NCI-H774 (cell line): ENCODE results near the gene KLK11.
A peak's percentile ranks its signal among the peaks of the same experiment; 100 is the strongest.

Experiments
- DNase-seq: peaks from one replicate; lab custom pipeline; 2025; lab: John Stamatoyannopoulos, UW

The KLK11 gene

GRCh38 chr19:51027873-51028272 is 1.5 kb upstream of the KLK11 start:
- no peak for DNase-seq

- DNase-seq: no peak
Observed at GRCh38 chr19:51027126-51027806, 850 bp upstream of the KLK11 start.

GRCh38 chr19:51025809-51026553 is 435 bp downstream of the KLK11 start:
- DNase-seq: no peak

GRCh38 chr19:51025401-51025800 is 1.0 kb downstream of the KLK11 start:
- DNase-seq: no peak

GRCh38 chr19:51024924-51025323 is 1.5 kb downstream of the KLK11 start:
- DNase-seq: peak; percentile 3

GRCh38 chr19:51023946-51024345 is 2.5 kb downstream of the KLK11 start:
- no peak for DNase-seq

GRCh38 chr19:51022526-51022925 is 3.9 kb downstream of the KLK11 start:
- DNase-seq: no peak

GRCh38 chr19:51020988-51021651 is 5.3 kb downstream of the KLK11 start:
- peak; percentile 38 for DNase-seq

- no peak for DNase-seq
Observed at GRCh38 chr19:51019544-51019925, 6.9 kb downstream of the KLK11 start, which contains the start of gene KLK10. Gene KLK10, minus strand, starts transcription at chr19:51019709. Its CDS starts 579 bp downstream, at chr19:51019130.

- peak; percentile 11 for DNase-seq
Observed at GRCh38 chr19:51018745-51019543, 7.5 kb downstream of the KLK11 start.

- DNase-seq: peak; percentile 64
Observed at GRCh38 chr19:51016798-51017683, 9.4 kb downstream of the KLK11 start.

- DNase-seq: no peak
Observed at GRCh38 chr19:51015691-51016267, 10.6 kb downstream of the KLK11 start.

- no peak for DNase-seq
Observed at GRCh38 chr19:51014242-51014641, 12.2 kb downstream of the KLK11 start.

- DNase-seq: no peak
Observed at GRCh38 chr19:51012661-51013190, 13.7 kb downstream of the KLK11 start.

GRCh38 chr19:51010066-51010795 is 16.2 kb downstream of the KLK11 start:
- DNase-seq: no peak

GRCh38 chr19:51009061-51009891 is 17.1 kb downstream of the KLK11 start:
- DNase-seq: no peak

GRCh38 chr19:51007488-51007887 is 18.9 kb downstream of the KLK11 start:
- DNase-seq: no peak

GRCh38 chr19:51006406-51006805 is 20.0 kb downstream of the KLK11 start:
- no peak for DNase-seq

- DNase-seq: no peak
Observed at GRCh38 chr19:51005248-51005647, 21.2 kb downstream of the KLK11 start.
